ENCODE measurements around the gene MAP2K5.
"Not testable (repeated sequence)": the region's sequence is repeated elsewhere in the genome, so short reads cannot be mapped to it uniquely, and the experiment has no call there.

Gene MAP2K5

GRCh38 chr15:67660446-67660845 is 117.9 kb downstream of the MAP2K5 start:
- FAIRE-seq (no peak), DNase-seq (ENCODE audit: insufficient read length, low spot score) (no peak)
- no peak for TF ChIP-seq CTCF (IDR thresholded peaks at IDR 0.05; ENCODE audit: insufficient read depth, missing control alignments)

GRCh38 chr15:67660874-67661606 is 118.5 kb downstream of the MAP2K5 start:
- no peak for FAIRE-seq
- TF ChIP-seq CTCF (IDR thresholded peaks at IDR 0.05; ENCODE audit: insufficient read depth, missing control alignments), result no peak
- DNase-seq (ENCODE audit: insufficient read length, low spot score), result no peak

GRCh38 chr15:67670647-67671305 is 128.3 kb downstream of the MAP2K5 start:
- no peak for DNase-seq (ENCODE audit: insufficient read length, low spot score)
- FAIRE-seq, result no peak
- no peak for TF ChIP-seq CTCF (IDR thresholded peaks at IDR 0.05; ENCODE audit: insufficient read depth, missing control alignments)

GRCh38 chr15:67672834-67673233 is 130.3 kb downstream of the MAP2K5 start:
- DNase-seq (ENCODE audit: insufficient read length, low spot score); FAIRE-seq: not testable (repeated sequence)

- FAIRE-seq (no peak), DNase-seq (ENCODE audit: insufficient read length, low spot score) (no peak)
- TF ChIP-seq CTCF (IDR thresholded peaks at IDR 0.05; ENCODE audit: insufficient read depth, missing control alignments), result no peak
These were observed 132.5 kb downstream of the MAP2K5 start for GRCh38 chr15:67674983-67675382.

GRCh38 chr15:67678089-67678488 is 135.6 kb downstream of the MAP2K5 start:
- no peak for DNase-seq (ENCODE audit: insufficient read length, low spot score)
- FAIRE-seq, result no peak
- TF ChIP-seq CTCF (IDR thresholded peaks at IDR 0.05; ENCODE audit: insufficient read depth, missing control alignments), result no peak

- TF ChIP-seq CTCF (IDR thresholded peaks at IDR 0.05; ENCODE audit: insufficient read depth, missing control alignments), result no peak
- DNase-seq (ENCODE audit: insufficient read length, low spot score), result no peak
- no peak for FAIRE-seq
These were observed 136.5 kb downstream of the MAP2K5 start for GRCh38 chr15:67678993-67679392.
